Activated gamma-delta T cell (primary cell): ENCODE measurements around the gene TEX2.
"Not testable (repeated sequence)": the region's sequence is repeated elsewhere in the genome, so short reads cannot be mapped to it uniquely, and the experiment has no call there.

Source experiments
- DNase-seq: peaks from one replicate; lab custom pipeline; 2025; lab: John Stamatoyannopoulos, UW

Gene TEX2

GRCh38 chr17:64212122-64212521, 50.9 kb downstream of the TEX2 start:
- no peak for DNase-seq

- DNase-seq = no peak
These were observed 53.1 kb downstream of the TEX2 start for GRCh38 chr17:64209983-64210382.

- DNase-seq = no peak
These were observed 53.6 kb downstream of the TEX2 start for GRCh38 chr17:64209356-64209941.

GRCh38 chr17:64208656-64209055, 54.4 kb downstream of the TEX2 start:
- not testable (repeated sequence) for DNase-seq

GRCh38 chr17:64205804-64206203, 57.3 kb downstream of the TEX2 start:
- DNase-seq = no peak

- DNase-seq = no peak
These were observed 59.4 kb downstream of the TEX2 start for GRCh38 chr17:64203630-64204029.

- no peak for DNase-seq
These were observed 60.2 kb downstream of the TEX2 start for GRCh38 chr17:64202683-64203344.

GRCh38 chr17:64200080-64201032, 62.7 kb downstream of the TEX2 start:
- no peak for DNase-seq

- no peak for DNase-seq
These were observed 64.5 kb downstream of the TEX2 start for GRCh38 chr17:64198331-64199090.

- no peak for DNase-seq
These were observed 66.5 kb downstream of the TEX2 start for GRCh38 chr17:64196601-64197000.

GRCh38 chr17:64193561-64193960, 69.5 kb downstream of the TEX2 start:
- no peak for DNase-seq

GRCh38 chr17:64192589-64192988, 70.5 kb downstream of the TEX2 start:
- no peak for DNase-seq

GRCh38 chr17:64190472-64190871, 72.6 kb downstream of the TEX2 start:
- no peak for DNase-seq

- no peak for DNase-seq
These were observed 75.0 kb downstream of the TEX2 start for GRCh38 chr17:64188088-64188487.

GRCh38 chr17:64187093-64187895, 75.8 kb downstream of the TEX2 start:
- no peak for DNase-seq

- no peak for DNase-seq
These were observed 76.6 kb downstream of the TEX2 start for GRCh38 chr17:64186171-64187092.

GRCh38 chr17:64185557-64185956, 77.5 kb downstream of the TEX2 start:
- DNase-seq = not testable (repeated sequence)

- no peak for DNase-seq
These were observed 78.0 kb downstream of the TEX2 start for GRCh38 chr17:64185101-64185500.

- DNase-seq = no peak
These were observed 79.2 kb downstream of the TEX2 start for GRCh38 chr17:64183815-64184214.
